Pancreas (tissue), 10 donors: ENCODE results near the gene ICE2. TPM values are rescaled to one million over a fixed set of nuclear protein-coding genes. Genes with fewer than 3 reads are reported as not detected.

Experiments
- ATAC-seq, 4 donors: fragments of 200-7000 bp; cut with Tn5 transposase; one replicate each; pipeline versions ENCODE4 v1.8.0 to v1.9.1; 2020; ENCODE audit warnings: mild to moderate bottlenecking in 4 of 4, moderate library complexity in 4 of 4
- DNase-seq, 6 donors: peaks; one replicate each; pipeline ENCODE4 v3.0.0-alpha.2; 2020
- FAIRE-seq: peaks from 2 replicates; lab custom pipeline; 2012; peaks lifted over from hg19 to GRCh38; lab: Jason Lieb, UNC
- H3K27ac ChIP-seq, 4 donors: fragments of 200-600 bp; sonication (generic); 1 replicate in 3 of 4; 2 replicates in 1 of 4; pipeline versions ENCODE4 v1.5.0 to v1.8.0; 2020
- H3K27me3 ChIP-seq, 4 donors: fragments of 200-600 bp; one replicate each; pipeline ENCODE4 v1.8.0; 2021
- H3K36me3 ChIP-seq, 3 donors: fragments of 200-600 bp; sonication (generic) in 1 of 3; one replicate each; pipeline versions ENCODE4 v1.5.0 to v1.8.0; 2020 to 2021
- H3K4me1 ChIP-seq, 3 donors: fragments of 200-600 bp; one replicate each; pipeline ENCODE4 v1.8.0; 2021
- H3K4me3 ChIP-seq, 4 donors: fragments of 200-600 bp; sonication (generic) in 2 of 4; one replicate each; pipeline versions ENCODE4 v1.5.0 to v1.8.0; 2020 to 2021
- H3K9me3 ChIP-seq, 4 donors: fragments of 200-600 bp; one replicate each; pipeline ENCODE4 v1.8.0; 2021
- WGBS, 2 donors: extraction: QIAGEN DNeasy Blood & Tissue Kit; methylation state at CpG; one replicate each; pipeline ENCODE4 v1.1.7; 2013; 5-methylcytosine and 5-hydroxymethylcytosine counted together
- intact Hi-C, 3 donors: fragments of 100-400 bp; cut with DNase I; formaldehyde crosslinking; loops; one replicate each; pipeline versions ENCODE4 v1.11.1 to v1.14.2; 2022
- polyA plus RNA-seq, 2 donors: library from polyadenylated mRNA; stranded (reverse); fragments of 200-250 nt; gene quantifications; one replicate each; pipeline ENCODE4 v1.2.3, GENCODE V29; 2013
- total RNA-seq, 6 donors: library from RNA; stranded (reverse); fragmentation: NEBNext Ultra II Directional in 4 of 6; extraction: Animal tissue kit (Norgen Biotek cat#: 25700) in 4 of 6; gene quantifications; one replicate each; pipeline versions ENCODE4 v1.2.1 to v1.2.4, GENCODE V29; 2021 to 2023
- TF ChIP-seq, protein P1 (sequence below), 4 donors: fragments of 200-600 bp; sonication (generic) in 3 of 4; IDR thresholded peaks; one replicate each; pipeline versions ENCODE4 v1.5.0 to v1.8.0; 2021; ENCODE audit warnings: antibody characterized with exemption in 4 of 4
- donor health status: healthy with polysubstance abuse.
- donor health status: DM: no; HTN: no; CAD: no; lungs with moderate emphysema.
- donor health status: DM: no; HTN: no; CAD: no.
- donor health status: control.
- donor health status: control.
- donor health status: Bipolar disorder and iron deficiency.
- donor health status: DM: yes; HTN: yes; CAD: no.
- donor health status: DM: no; HTN: no; CAD: no.
- donor health status: DM: no; HTN: no; CAD: no.
- donor health status: DM: yes; HTN: yes; CAD: no.

Gene ICE2
- total and polyA plus RNA-seq, 8 donors: 6.7 to 28.9 (median 19.0) TPM

DNA sequence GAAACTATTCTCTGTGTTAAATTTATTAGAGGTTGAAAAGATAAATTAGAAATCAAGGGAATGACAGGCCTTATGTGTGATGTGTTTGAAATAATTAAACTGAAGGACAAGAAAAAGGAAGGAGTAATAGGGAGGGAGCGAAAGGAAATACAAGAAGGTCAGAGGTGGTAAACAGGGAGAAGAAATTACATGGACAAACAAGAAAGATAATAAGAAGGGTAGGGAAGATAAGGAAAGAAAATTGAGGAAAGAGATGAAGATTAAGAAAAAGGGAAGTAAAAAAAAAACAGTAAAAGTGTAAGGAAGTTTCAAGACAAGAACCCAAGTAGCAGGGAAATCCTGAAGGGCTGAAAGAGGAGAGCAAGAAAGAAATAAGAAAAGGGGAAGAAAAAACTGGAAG, 54.9 kb downstream of the ICE2 start:
- TF ChIP-seq, protein P1, sequence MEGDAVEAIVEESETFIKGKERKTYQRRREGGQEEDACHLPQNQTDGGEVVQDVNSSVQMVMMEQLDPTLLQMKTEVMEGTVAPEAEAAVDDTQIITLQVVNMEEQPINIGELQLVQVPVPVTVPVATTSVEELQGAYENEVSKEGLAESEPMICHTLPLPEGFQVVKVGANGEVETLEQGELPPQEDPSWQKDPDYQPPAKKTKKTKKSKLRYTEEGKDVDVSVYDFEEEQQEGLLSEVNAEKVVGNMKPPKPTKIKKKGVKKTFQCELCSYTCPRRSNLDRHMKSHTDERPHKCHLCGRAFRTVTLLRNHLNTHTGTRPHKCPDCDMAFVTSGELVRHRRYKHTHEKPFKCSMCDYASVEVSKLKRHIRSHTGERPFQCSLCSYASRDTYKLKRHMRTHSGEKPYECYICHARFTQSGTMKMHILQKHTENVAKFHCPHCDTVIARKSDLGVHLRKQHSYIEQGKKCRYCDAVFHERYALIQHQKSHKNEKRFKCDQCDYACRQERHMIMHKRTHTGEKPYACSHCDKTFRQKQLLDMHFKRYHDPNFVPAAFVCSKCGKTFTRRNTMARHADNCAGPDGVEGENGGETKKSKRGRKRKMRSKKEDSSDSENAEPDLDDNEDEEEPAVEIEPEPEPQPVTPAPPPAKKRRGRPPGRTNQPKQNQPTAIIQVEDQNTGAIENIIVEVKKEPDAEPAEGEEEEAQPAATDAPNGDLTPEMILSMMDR (IDR thresholded peaks at IDR 0.05): no peak
- DNase-seq (no peak), FAIRE-seq (no peak), ATAC-seq (no peak)
- Histone ChIP-seq H3K27me3 (no peaks in the 10 kb centered on the region), H3K9me3 (no peaks in the 10 kb centered on the region), H3K4me1 (no peaks in the 10 kb centered on the region), H3K27ac (no peak overlapping the region), H3K36me3 (peaks cover 0 to 12% (median 0%) of the 10 kb centered on the region in 3 donors), H3K4me3 (no peak overlapping the region)
- 87 to 89% methylated on average over 1 of the region's 1 CpG for WGBS, 2 donors
- intact Hi-C loops: loop anchor here in 1 of 3 donors (10.0 kb wide), 1 partner anchor 69 kb away; no protein-coding TSS in a partner anchor

DNA sequence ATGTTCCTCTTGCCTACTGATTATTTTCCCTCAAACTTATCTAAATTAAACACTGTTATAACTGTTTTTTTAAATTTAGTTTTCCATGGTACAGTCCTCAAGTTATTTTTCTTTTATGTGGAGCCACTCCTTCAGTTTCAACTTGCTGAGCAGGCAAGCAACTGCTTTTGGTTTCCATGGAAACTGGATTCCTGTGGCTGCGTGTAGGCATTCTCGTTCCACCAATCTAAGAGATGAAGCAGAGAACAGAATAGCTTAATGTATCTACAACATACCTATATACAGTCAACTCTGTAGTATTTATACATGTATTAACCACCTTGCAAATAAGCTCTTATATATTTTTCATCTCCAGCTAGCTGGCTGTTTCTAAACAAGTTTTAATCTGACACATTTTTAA, 55.4 kb downstream of the ICE2 start:
- no peak overlapping the region for H3K27ac ChIP-seq
- DNase-seq: no peak

DNA sequence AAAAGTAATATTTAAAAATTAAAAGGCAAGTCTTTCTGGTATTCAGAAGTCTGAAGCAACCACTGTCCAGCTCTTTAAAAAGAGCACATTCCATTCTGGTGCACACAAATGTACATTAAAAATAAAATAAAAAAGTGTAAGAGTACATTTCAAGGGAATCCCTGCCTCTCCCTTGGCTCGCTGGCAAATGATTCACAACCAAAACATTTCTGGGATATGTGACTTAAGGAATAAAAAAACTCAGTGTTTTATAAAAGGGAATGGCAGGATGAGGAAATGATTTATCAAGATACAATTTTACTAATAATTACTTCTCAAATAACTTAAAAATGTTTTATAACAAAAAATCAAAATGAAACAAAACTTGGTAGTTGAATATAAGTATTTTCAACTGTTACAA, 57.4 kb downstream of the ICE2 start:
- no peak for ATAC-seq
- TF ChIP-seq, protein P1 (IDR thresholded peaks at IDR 0.05): no peak
- peaks cover 0 to 9% (median 0%) of the 10 kb centered on the region in 3 donors for H3K36me3 ChIP-seq
- no peak for DNase-seq
- intact Hi-C loops: loop anchor here in 1 of 3 donors (10.0 kb wide), 1 partner anchor 67 kb away; no protein-coding TSS in a partner anchor
- no peak for FAIRE-seq
- no peaks in the 10 kb centered on the region for H3K4me1 ChIP-seq
- no peak overlapping the region for H3K4me3 ChIP-seq
- 87 to 97% methylated on average over 1 of the region's 1 CpG for WGBS, 2 donors
- H3K27ac ChIP-seq: no peak overlapping the region
- H3K27me3 ChIP-seq: no peaks in the 10 kb centered on the region
- no peaks in the 10 kb centered on the region for H3K9me3 ChIP-seq

More for the DNA sequence above, 55.4 kb downstream of the ICE2 start:
- 9 to 10% methylated on average over 2 of the region's 2 CpGs for WGBS, 2 donors
- H3K4me1 ChIP-seq: no peaks in the 10 kb centered on the region
- intact Hi-C loops: loop anchor here in 1 of 3 donors (10.0 kb wide), 1 partner anchor 69 kb away; no protein-coding TSS in a partner anchor
- H3K27me3 ChIP-seq: no peaks in the 10 kb centered on the region
- no peaks in the 10 kb centered on the region for H3K9me3 ChIP-seq
- H3K4me3 ChIP-seq: no peak overlapping the region
- ATAC-seq: peak in 3 of 4 donors; percentile 44 to 70 (median 47)
- peaks cover 0 to 12% (median 0%) of the 10 kb centered on the region in 3 donors for H3K36me3 ChIP-seq
- peak; percentile 43 for FAIRE-seq
- TF ChIP-seq, protein P1 (IDR thresholded peaks at IDR 0.05): no peak

DNA sequence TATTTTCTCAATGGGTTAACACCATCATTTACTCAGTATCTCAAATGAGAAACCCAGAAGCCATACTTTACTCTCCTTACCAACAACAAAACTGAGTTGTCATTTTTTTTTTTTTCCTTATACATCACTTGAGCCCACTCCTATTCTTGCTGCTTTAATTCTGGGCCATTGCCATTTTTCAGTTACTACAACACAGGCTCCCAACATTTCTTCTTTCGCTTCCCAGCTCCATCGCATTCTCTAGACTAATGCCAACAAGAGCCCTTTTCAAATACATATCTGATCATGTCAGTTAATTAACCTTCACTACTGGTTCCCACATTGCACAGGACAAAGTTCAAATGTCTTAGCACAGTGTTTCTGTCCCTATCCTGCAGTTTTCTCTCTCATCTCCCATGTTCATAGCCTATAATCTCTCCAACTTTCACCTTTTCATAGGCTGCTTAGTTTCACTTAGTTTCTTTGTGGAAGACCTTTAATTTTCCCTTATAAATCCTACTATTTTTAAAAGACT, 58.7 kb downstream of the ICE2 start:
- ATAC-seq (no peak), FAIRE-seq (no peak)

More for the DNA sequence above, 58.7 kb downstream of the ICE2 start:
- WGBS, 2 donors: 80 to 86% methylated on average over 2 of the region's 2 CpGs
- no peaks in the 10 kb centered on the region for H3K27me3 ChIP-seq
- DNase-seq: no peak
- H3K9me3 ChIP-seq: no peaks in the 10 kb centered on the region
- H3K36me3 ChIP-seq: peaks cover 0 to 9% (median 0%) of the 10 kb centered on the region in 3 donors
- H3K4me3 ChIP-seq: no peak overlapping the region
- TF ChIP-seq, protein P1 (IDR thresholded peaks at IDR 0.05): no peak
- no peak overlapping the region for H3K27ac ChIP-seq
- intact Hi-C loops: loop anchor here in 1 of 3 donors (10.0 kb wide), 1 partner anchor 65 kb away; no protein-coding TSS in a partner anchor
- H3K4me1 ChIP-seq: no peaks in the 10 kb centered on the region
